ENCODE results near the gene SLC26A9.
A peak's percentile ranks its signal among the peaks of the same experiment; 100 is the strongest.
"Not testable (repeated sequence)": the region's sequence is repeated elsewhere in the genome, so short reads cannot be mapped to it uniquely, and the experiment has no call there.

Gene SLC26A9

GRCh38 chr1:205878026-205878425 lies 65.2 kb downstream of the SLC26A9 start:
- Histone ChIP-seq H3K4me1 (ENCODE audit: control insufficient read depth, insufficient read depth, low read length) (no peaks in the 10 kb centered on the region), H3K36me3 (ENCODE audit: control insufficient read depth in 2 of 2, insufficient read depth in 1 of 2, low read length in 2 of 2) (no peaks in the 10 kb centered on the region), H3K9me3 (ENCODE audit: control insufficient read depth, insufficient read depth, low read depth, low read length) (no peaks in the 10 kb centered on the region), H3K4me3 (ENCODE audit: low read depth, low read length) (no peak overlapping the region), H3K27ac (ENCODE audit: extremely low read depth, low read depth, low read length) (no peak overlapping the region)
- ChIA-PET CTCF (interaction anchor here (1.2 kb wide), 1 partner anchor 99 kb away, joined by 3 read pairs; no protein-coding TSS in a partner anchor), POLR2A (no interaction called here)
- TF ChIP-seq ZNF707 (tag by site-specific recombination; IDR thresholded peaks at IDR 0.05): no peak
- no peak for TF ChIP-seq ZSCAN18 (tag by site-specific recombination; IDR thresholded peaks at IDR 0.05)
- TF ChIP-seq ZNF629 (tag by site-specific recombination; IDR thresholded peaks at IDR 0.05): no peak
- TF ChIP-seq ZNF324 (tag by site-specific recombination; IDR thresholded peaks at IDR 0.05): no peak
- no peak for TF ChIP-seq ZNF391 (tag by site-specific recombination; IDR thresholded peaks at IDR 0.05; ENCODE audit: borderline replicate concordance, low read depth)
- no peak for TF ChIP-seq KLF7 (tag by site-specific recombination; IDR thresholded peaks at IDR 0.05; ENCODE audit: borderline replicate concordance)
- no peak for TF ChIP-seq ZNF248 (tag by site-specific recombination; IDR thresholded peaks at IDR 0.05)
- no peak for TF ChIP-seq ZNF23 (tag by site-specific recombination; IDR thresholded peaks at IDR 0.05; ENCODE audit: borderline replicate concordance)
- TF ChIP-seq ZNF521 (tag by site-specific recombination; IDR thresholded peaks at IDR 0.05): no peak
- no peak for TF ChIP-seq ZNF561 (tag by site-specific recombination; IDR thresholded peaks at IDR 0.05; ENCODE audit: borderline replicate concordance)
- TF ChIP-seq YY1 (tag by site-specific recombination; IDR thresholded peaks at IDR 0.05): no peak
- TF ChIP-seq PRDM4 (tag by site-specific recombination; IDR thresholded peaks at IDR 0.05): no peak
- TF ChIP-seq BCL6B (tag by site-specific recombination; IDR thresholded peaks at IDR 0.05): no peak
- no peak for TF ChIP-seq ZBTB17 (tag by site-specific recombination; IDR thresholded peaks at IDR 0.05)
- TF ChIP-seq GLIS1 (tag by site-specific recombination; IDR thresholded peaks at IDR 0.05): no peak

- H3K4me1 ChIP-seq (ENCODE audit: control insufficient read depth, insufficient read depth, low read length); H3K4me3 ChIP-seq (ENCODE audit: low read depth, low read length); H3K36me3 ChIP-seq (ENCODE audit: control insufficient read depth in 2 of 2, insufficient read depth in 1 of 2, low read length in 2 of 2); POLR2A ChIA-PET; CTCF ChIA-PET; H3K9me3 ChIP-seq (ENCODE audit: control insufficient read depth, insufficient read depth, low read depth, low read length); H3K27ac ChIP-seq (ENCODE audit: extremely low read depth, low read depth, low read length): not testable (repeated sequence)
- peak; percentile 94 for TF ChIP-seq ZNF600 (tag by site-specific recombination; IDR thresholded peaks at IDR 0.05)
Measured at GRCh38 chr1:205873148-205873547, 70.1 kb downstream of the SLC26A9 start.

- Histone ChIP-seq H3K4me3 (ENCODE audit: low read depth, low read length) (no peak overlapping the region), H3K27ac (ENCODE audit: extremely low read depth, low read depth, low read length) (no peak overlapping the region), H3K9me3 (ENCODE audit: control insufficient read depth, insufficient read depth, low read depth, low read length) (no peaks in the 10 kb centered on the region), H3K36me3 (ENCODE audit: control insufficient read depth in 2 of 2, insufficient read depth in 1 of 2, low read length in 2 of 2) (no peaks in the 10 kb centered on the region), H3K4me1 (ENCODE audit: control insufficient read depth, insufficient read depth, low read length) (no peaks in the 10 kb centered on the region)
- CTCF ChIA-PET: interaction anchor here (0.7 kb wide), 1 partner anchor 170 kb away, joined by 3 read pairs; no protein-coding TSS in a partner anchor
- POLR2A ChIA-PET: no interaction called here
- TF ChIP-seq ZEB2 (tag by site-specific recombination; IDR thresholded peaks at IDR 0.05) (no peak), ZNF302 (tag by site-specific recombination; IDR thresholded peaks at IDR 0.05; ENCODE audit: low read depth) (no peak), ZNF843 (tag by site-specific recombination; IDR thresholded peaks at IDR 0.05) (no peak), ZNF324 (tag by site-specific recombination; IDR thresholded peaks at IDR 0.05) (no peak), YY2 (tag by site-specific recombination; IDR thresholded peaks at IDR 0.05) (no peak), ZNF561 (tag by site-specific recombination; IDR thresholded peaks at IDR 0.05; ENCODE audit: borderline replicate concordance) (no peak), ZNF239 (tag by site-specific recombination; IDR thresholded peaks at IDR 0.05) (no peak), ZNF747 (tag by site-specific recombination; IDR thresholded peaks at IDR 0.05) (no peak), PATZ1 (tag by site-specific recombination; IDR thresholded peaks at IDR 0.05) (no peak), ZNF596 (tag by site-specific recombination; IDR thresholded peaks at IDR 0.05) (no peak)
Measured at GRCh38 chr1:205870236-205870635, 73.0 kb downstream of the SLC26A9 start.
